Astrocyte of the hippocampus (primary cell): ENCODE data around the gene VPS13D.

Experiments
- DNase-seq: peaks from one replicate; pipeline ENCODE4 v3.0.0; 2011; ENCODE audit warnings: low read depth, low spot score

The VPS13D gene

DNA sequence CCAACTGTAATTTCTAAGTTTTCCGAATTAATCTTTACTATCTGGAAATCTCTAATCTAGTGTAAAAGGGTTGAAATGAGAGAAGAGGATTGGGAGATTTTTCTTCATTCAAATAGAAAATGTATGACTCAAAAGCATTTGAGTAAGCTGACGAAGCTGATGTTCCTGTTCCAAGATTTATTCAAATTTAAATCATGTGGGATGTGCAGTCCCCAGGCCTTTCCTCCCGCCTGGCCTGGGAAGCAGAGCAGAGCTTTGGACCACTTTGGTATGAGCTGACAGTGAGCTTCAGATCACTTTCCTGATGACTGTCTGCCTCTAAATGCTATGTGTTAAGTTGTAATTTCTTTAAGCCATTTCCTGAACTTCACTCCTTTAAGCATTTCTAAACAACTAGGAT, 196.2 kb downstream of the VPS13D start:
- peak; percentile 84 for DNase-seq

- DNase-seq = no peak
These were observed 198.5 kb downstream of the VPS13D start for GRCh38 chr1:12428334-12428733.

DNA sequence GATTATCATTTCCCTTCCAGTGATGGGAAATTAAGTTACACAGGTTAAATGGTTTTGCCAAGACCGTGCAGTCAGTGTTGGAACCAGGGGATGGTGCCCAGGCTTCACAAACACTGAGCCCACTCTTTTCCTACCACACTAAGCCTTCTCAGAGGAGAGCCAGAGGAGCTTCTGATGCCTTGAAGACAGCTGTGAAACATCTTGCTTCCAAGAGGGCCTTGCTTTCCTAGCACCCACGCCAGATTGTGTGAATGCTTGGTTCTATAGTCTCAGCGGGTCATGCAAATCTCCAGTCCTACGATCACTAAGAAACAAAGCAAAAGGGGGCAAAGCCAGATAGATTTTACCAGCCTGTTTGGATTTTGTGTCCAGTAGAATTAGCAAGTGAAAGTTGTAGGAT, 200.7 kb downstream of the VPS13D start:
- DNase-seq = no peak

- DNase-seq = no peak
These were observed 203.1 kb downstream of the VPS13D start for GRCh38 chr1:12432897-12433296.

DNA sequence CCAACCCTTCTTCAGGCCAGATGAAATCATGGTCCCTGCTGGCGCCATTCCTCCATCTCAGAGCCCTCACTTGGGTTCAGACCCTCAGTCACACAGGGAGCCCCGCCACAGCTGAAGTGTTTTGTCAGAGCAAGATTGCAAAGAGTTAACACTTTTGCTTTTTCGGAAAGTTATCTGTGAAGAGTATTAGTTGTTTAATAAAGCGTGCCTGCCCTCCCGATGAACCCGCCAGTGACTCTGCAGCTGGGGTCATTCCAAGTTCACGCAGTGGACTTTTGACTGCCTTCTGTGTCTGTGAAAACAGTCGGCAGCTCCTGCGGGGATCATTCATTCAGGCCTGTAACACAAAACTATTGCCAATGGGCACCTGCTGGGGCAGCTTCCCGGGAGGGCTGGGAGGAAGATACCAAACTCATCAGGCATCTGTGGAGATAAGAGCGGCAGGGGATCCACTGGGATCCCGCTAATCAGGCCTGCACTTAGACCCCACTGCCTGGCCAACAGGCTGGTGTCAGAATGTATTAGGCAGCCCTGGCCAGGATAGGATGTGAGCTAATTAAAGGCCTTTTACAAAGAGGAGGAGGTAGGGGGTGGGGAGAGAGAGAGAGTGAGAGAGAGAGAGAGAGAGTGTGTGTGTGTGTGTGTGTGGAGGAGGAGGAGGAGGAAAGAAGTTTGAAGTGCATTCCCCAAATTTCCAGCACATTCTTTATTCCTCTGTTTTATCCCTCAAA, 203.7 kb downstream of the VPS13D start:
- DNase-seq = peak; percentile 84

- DNase-seq = peak; percentile 91
These were observed 204.3 kb downstream of the VPS13D start for GRCh38 chr1:12434174-12434573.

- DNase-seq = peak; percentile 45
These were observed 204.9 kb downstream of the VPS13D start for GRCh38 chr1:12434686-12435085.

DNA sequence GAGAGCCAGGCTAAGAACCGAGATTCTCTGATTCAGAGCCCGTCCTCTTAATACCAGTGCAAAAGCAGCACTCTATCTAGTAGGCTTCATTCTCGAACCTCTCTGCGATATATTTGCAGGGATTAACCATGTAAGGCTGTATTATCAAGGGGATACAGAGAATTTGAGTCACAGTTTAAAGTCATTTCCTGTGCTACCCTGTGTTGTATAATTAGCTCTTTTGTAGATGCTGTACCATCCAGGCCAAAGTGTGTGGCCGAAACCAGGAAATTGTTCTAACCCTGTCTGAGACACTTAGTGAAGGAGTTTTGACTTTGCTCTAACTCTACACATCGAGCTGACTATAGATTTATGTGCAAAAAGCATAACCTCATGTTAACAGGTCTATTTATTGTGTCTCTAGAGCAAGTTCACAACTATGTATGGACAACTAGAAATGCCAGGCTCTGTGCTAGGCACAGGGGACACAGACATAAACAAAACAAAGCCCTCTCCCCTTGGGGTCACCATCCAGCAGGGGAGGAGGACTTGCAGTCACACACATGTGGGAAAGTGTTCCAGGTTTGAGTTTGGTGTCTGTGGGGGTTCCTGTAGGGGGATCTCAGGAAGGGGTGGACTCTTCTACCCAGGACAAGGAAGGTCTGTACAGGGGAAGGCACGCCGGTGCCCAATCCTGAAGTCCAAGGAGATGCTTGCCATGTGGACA, 206.0 kb downstream of the VPS13D start:
- DNase-seq = peak; percentile 48

- DNase-seq = no peak
These were observed 206.5 kb downstream of the VPS13D start for GRCh38 chr1:12436345-12436658.

DNA sequence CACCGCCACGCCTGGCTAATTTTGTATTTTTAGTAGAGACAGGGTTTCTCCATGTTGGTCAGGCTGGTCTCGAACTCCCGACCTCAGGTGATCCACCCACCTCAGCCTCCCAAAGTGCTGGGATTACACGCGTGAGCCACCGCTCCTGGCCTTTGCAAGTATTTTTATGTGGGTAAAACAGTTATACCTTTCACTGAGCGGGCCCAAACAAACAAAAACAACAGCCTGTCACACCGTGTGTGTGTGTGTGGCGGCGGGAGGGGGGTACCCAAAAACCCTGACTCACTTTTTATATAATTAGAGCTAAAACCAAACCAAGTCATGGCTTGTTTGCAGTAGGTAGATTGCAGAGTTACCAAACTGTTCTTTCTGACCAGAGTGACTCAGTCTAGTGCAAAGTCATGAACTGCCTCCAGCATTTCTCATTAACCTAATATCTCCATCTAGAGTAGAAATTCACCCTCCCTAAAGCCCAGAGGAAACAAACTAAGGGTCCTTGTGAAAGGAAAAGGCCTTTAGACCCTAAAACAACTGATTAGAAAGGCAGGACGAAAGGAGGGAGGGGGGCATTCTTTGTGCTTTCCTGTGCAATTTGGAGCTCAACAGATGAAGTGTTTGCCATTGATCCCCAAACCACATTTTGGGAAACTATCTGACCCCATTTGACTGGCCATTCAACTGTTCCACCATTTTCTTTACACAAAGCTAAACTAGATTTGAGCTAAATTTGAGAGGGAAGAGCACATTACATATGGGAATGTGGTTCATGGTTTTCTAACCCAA, 207.2 kb downstream of the VPS13D start:
- peak; percentile 79 for DNase-seq

- DNase-seq = no peak
These were observed 207.8 kb downstream of the VPS13D start for GRCh38 chr1:12437629-12438028.

- peak; percentile 36 for DNase-seq
These were observed 208.6 kb downstream of the VPS13D start for GRCh38 chr1:12438349-12438924.

DNA sequence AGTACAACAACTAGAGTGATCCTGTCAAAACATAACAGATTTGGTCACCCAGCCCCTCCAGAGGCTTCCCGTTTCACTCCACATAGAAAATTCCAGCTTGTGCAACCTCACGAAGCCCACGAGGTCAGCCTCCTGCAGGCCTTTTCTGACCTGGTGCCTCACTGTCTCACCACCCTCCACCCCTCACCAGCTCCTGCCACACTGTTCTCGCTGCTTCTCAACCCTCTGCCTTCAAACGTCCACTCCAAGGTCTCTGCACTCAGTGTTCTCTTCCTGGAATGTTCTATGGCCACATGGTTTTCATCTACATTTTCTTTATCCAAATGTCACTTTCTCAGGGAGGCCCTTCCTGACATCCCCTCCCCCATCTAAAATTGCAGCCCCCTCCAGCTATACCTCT, 209.2 kb downstream of the VPS13D start:
- no peak for DNase-seq

DNA sequence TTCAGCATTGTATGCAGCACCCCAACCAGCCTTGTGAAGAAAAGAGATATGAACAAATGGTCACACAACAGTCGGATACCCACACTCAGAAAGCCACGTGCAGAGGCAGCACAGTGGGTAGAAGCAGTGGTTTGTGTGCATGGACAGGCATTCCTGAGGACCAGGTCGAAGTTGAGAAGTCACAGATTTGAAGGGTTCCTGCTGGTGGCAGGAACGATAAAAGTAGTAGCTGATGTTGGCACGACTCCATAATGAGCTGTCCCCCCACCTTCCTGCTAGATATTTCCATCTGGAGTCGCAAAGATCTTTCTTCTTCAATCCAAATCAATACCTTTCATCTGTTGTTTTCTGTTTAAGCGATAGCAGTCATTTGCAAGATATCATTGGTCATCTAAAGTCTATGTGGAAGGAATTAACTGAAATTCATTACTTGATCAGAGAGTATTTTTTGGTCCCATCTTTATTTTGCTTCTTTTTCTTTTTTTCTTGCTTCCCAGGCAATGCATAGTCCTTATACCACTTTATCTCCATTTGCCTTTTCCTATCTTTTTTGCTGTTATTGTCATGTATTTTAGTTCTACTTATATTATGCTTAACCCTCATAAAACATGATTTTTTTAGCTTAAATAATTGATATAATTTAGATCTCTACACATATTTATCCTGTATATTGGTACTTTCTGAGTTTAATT, 211.7 kb downstream of the VPS13D start:
- DNase-seq = no peak

DNA sequence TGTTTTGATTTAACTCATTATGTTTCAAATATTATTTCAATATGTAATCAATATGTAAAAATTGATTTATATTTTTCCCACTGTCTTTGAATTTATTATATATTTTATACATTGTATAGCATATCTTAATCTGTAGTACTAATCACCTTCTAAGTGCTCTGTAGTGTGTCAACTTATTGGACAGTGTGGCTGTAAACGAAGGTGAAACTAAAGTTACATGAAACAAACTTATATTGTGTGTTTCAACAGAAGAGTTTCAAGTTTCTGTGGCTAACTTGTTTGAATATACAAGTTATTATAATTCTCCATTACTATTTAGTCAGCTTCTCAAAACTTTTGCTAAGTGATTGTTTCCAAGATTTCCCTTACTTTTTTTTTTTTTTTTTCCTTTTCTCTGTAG, 212.4 kb downstream of the VPS13D start:
- DNase-seq = no peak

GRCh38 chr1:12443151-12443550, 213.3 kb downstream of the VPS13D start:
- DNase-seq = no peak

- no peak for DNase-seq
These were observed 214.6 kb downstream of the VPS13D start for GRCh38 chr1:12444329-12444841.

DNA sequence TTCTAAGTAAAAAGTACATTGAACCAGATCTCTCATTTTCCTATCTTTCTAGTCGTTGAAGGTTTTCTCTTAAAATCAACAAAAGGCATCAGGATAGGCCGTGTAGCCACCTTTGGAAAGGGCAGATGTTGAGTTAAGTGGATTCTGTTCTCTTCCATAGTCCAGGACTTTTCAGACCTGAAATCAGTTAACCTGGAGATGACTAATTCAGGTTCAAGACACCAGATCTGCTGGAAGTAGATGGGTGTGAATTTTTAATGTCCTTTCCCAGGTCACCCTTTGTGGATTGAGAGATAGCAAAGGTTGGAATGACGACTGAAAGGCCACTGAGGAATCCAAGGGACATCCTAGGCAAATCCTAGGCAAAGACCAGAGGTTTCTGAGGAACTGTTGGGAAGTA, 215.4 kb downstream of the VPS13D start:
- no peak for DNase-seq

DNA sequence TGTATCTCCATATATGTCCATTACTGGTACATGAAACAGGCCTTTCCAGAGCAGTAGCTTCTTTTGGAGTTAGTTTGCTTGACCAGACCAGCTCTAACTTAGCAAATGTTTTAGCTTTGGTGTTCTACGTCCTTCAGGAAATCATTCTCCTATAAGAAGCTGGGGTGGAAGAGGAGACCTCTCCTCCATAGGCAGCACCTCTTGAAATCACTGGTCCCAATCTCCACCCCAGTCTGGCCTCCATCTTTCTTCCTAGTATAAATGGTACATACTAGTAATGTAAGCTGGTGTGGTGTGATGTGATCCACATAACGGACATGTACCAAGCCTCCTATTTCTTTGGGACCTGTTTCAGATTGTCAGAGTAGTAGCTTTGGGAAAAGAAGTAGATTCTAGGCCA, 216.8 kb downstream of the VPS13D start:
- DNase-seq = no peak

- DNase-seq = peak; percentile 94
These were observed 217.5 kb downstream of the VPS13D start for GRCh38 chr1:12447307-12447706.

- peak; percentile 89 for DNase-seq
These were observed 218.1 kb downstream of the VPS13D start for GRCh38 chr1:12447849-12448312.
